ENCODE data around the gene GPR62. TPM values are rescaled to one million over a fixed set of nuclear protein-coding genes. Genes with fewer than 3 reads are reported as not detected.

Gene GPR62
- total and polyA plus RNA-seq, 9 of the 15 experiments (the other 6 are each of a cell fraction or from before 2014, with no cell fraction given), result not detected

- Histone ChIP-seq H3K9me1 (ENCODE audit: control insufficient read depth, insufficient read depth, low read length) (no peaks in the 10 kb centered on the region), H3K4me3 (no peak overlapping the region), H3K4me2 (ENCODE audit: insufficient read depth, low read length) (peak overlapping the region; percentile 32; the same call in 1 of the 2 replicates), H3K4me1 (replicated peaks in 1 of 2; ENCODE audit: control insufficient read depth in 2 of 2, insufficient read depth in 2 of 2, low read length in 2 of 2) (peaks cover 17 to 35% of the 10 kb centered on the region in 2 experiments; a peak in 4 of 5 replicates), H3K27ac (ENCODE audit: extremely low read depth, low read depth, low read length) (no peak overlapping the region), H3K9ac (ENCODE audit: insufficient read depth in 1 of 2, low read depth in 2 of 2, low read length in 2 of 2) (peak overlapping the region in 1 of 2 experiments; percentile 69; a peak in 2 of 4 replicates), H3K36me3 (ENCODE audit: control insufficient read depth, insufficient read depth, low read length) (no peaks in the 10 kb centered on the region), H3K79me2 (ENCODE audit: control insufficient read depth, insufficient read depth, low read length) (no peaks in the 10 kb centered on the region), H2AFZ (ENCODE audit: low read depth, low read length) (peak overlapping the region; percentile 65; the same call in 1 of the 2 replicates), H3K9me3 (replicated peaks; ENCODE audit: control insufficient read depth, insufficient read depth, low read depth, low read length) (no peaks in the 10 kb centered on the region), H4K20me1 (replicated peaks; ENCODE audit: control insufficient read depth, insufficient read depth, low read length) (no peaks in the 10 kb centered on the region), H3K27me3 (ENCODE audit: control insufficient read depth in 2 of 2, insufficient read depth in 2 of 2, low read length in 2 of 2) (no peaks in the 10 kb centered on the region)
- in situ Hi-C loops (cut with MboI) (loop anchor here (25.0 kb wide), 1 partner anchor 381 kb away; no protein-coding TSS in a partner anchor), intact Hi-C loops (cut with micrococcal nuclease) (no loop called here)
- CTCF ChIA-PET (ENCODE audit: low intra/inter-chr PET ratio), result no interaction called here
- ATAC-seq (no peak), DNase-seq (ENCODE audit: extremely low read depth in 1 of 4, low spot score in 3 of 4) (peak in 1 of 4 experiments; percentile 32), FAIRE-seq (no peak)
- 18% methylated on average over 7 of the region's 8 CpGs for WGBS (ENCODE audit: insufficient coverage, low coverage, missing lambda C conversion rate)
- POLR2A ChIA-PET, result interaction anchor here (1.7 kb wide), 1 partner anchor 10 kb away, joined by 5 read pairs; the partner anchor contains the start of gene RPL29
- no TSS peak for BruUV-seq (replicated peaks)
- TF ChIP-seq PKNOX1 (IDR thresholded peaks at IDR 0.05), result peak; percentile 83
- no peak for TF ChIP-seq NR2C2 (CRISPR knock-in tag; IDR thresholded peaks at IDR 0.05)
- 0 out of 2 replicates have a peak, but pooled peaks have one; percentile 24 for TF ChIP-seq NR2C2 (tag; IDR thresholded peaks at IDR 0.05)
- TF ChIP-seq MEIS2 (IDR thresholded peaks at IDR 0.05; ENCODE audit: partially characterized antibody), result peak; percentile 12
- TF ChIP-seq NBN (IDR thresholded peaks at IDR 0.05; ENCODE audit: low read depth), result no peak
- TF ChIP-seq ARID2 (IDR thresholded peaks at IDR 0.05), result no peak
- TF ChIP-seq REST (IDR thresholded peaks at IDR 0.05; ENCODE audit: borderline replicate concordance), result no peak
- TF ChIP-seq REST (CRISPR knock-in tag; IDR thresholded peaks at IDR 0.05; ENCODE audit: low read depth), result peak; percentile 39; the same call in 1 of the 2 replicates
- peak; percentile 27; the same call in 1 of the 2 replicates for TF ChIP-seq CTBP1 (IDR thresholded peaks at IDR 0.05; ENCODE audit: borderline replicate concordance)
- TF ChIP-seq HMBOX1 (IDR thresholded peaks at IDR 0.05), result no peak
- 0 out of 4 replicates have a peak, but pooled peaks of 1 of the 2 experiments have one; percentile 13 for TF ChIP-seq RCOR1 (IDR thresholded peaks at IDR 0.05; ENCODE audit: borderline replicate concordance in 1 of 2, low read depth in 2 of 2, low read length in 2 of 2)
Observed at GRCh38 chr3:52006017-52006819, 51.0 kb downstream of the GPR62 start.

Measured in K562 (cell line).